Erythroblast (primary cell): ENCODE measurements around the gene ZP1.

ENCODE experiments used
- GATA1 ChIP-seq: IDR thresholded peaks from 2 replicates; pipeline ENCODE4 v1.6.1; 2011; ENCODE audit warnings: low read depth, mild to moderate bottlenecking, control low read depth, low read length, moderate library complexity
- POLR2A ChIP-seq: IDR thresholded peaks from 2 replicates; pipeline ENCODE4 v1.6.1; 2011; ENCODE audit warnings: mild to moderate bottlenecking, low read length

GRCh38 chr11:60849641-60850520, 17.5 kb upstream of the ZP1 start:
- no peak for TF ChIP-seq POLR2A
- TF ChIP-seq GATA1: no peak
